Measurements from ENCODE around the gene CPSF7. TPM values are rescaled to one million over a fixed set of nuclear protein-coding genes. Genes with fewer than 3 reads are reported as not detected.

Gene CPSF7
- total RNA-seq, 1 experiment from 2014 or later = 51.1 TPM

DNA sequence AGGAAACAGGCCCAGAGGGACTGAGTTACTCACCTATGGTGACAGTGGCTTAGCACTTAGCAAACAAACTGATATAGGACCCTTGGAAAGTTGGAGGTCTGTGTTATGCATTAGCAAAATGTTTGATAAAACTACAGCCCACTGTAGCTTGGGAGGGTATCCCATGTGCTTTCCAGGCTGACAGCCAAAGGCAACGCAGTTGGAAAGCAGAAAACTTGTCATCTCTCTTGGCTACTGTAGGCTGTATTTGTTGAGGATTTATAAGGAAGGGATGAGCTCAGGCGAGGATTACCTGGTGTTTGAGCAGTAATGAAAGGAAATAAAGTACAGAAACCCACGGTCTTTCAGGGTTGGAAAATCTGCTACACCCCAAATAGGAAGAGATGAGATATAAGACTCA, 23.9 kb upstream of the CPSF7 start:
- ChIA-PET CTCF (no interaction called here), POLR2A (ENCODE audit: unreplicated experiment) (no interaction called here)
- Histone ChIP-seq H3K36me3 (ENCODE audit: low read depth, low read length) (peaks cover 8% of the 10 kb centered on the region), H3F3A (ENCODE audit: low read length, unreplicated experiment) (no peaks in the 10 kb centered on the region), H3K4me1 (ENCODE audit: insufficient read depth, low read length) (no peaks in the 10 kb centered on the region), H3K9ac (ENCODE audit: low read length) (no peak overlapping the region), H3K79me2 (ENCODE audit: low read length) (no peaks in the 10 kb centered on the region), H3K4me2 (ENCODE audit: low read length) (no peak overlapping the region), H3K9me3 (ENCODE audit: low read length) (no peaks in the 10 kb centered on the region), H2AFZ (ENCODE audit: low read length) (no peak overlapping the region), H3K9me2 (replicated peaks; ENCODE audit: low read length) (no peaks in the 10 kb centered on the region), H4K20me1 (ENCODE audit: low read length) (no peaks in the 10 kb centered on the region), H3K27me3 (ENCODE audit: low read length) (no peaks in the 10 kb centered on the region), H3K4me3 (ENCODE audit: low read length) (no peak overlapping the region), H3K27ac (ENCODE audit: low read length) (no peak overlapping the region)
- TF ChIP-seq EZH2 (IDR thresholded peaks at IDR 0.05; ENCODE audit: low read length, unreplicated experiment) = no peak
- DNase-seq = no peak
- no peak for ATAC-seq
- intact Hi-C loops (cut with micrococcal nuclease) = no loop called here
- no TSS peak for BruUV-seq (replicated peaks)

- no TSS peak for BruUV-seq (replicated peaks)
- H3K27me3 ChIP-seq (ENCODE audit: low read length) = no peaks in the 10 kb centered on the region
- no peaks in the 10 kb centered on the region for H3F3A ChIP-seq (ENCODE audit: low read length, unreplicated experiment)
- H3K27ac ChIP-seq (ENCODE audit: low read length) = no peak overlapping the region
- peaks cover 17% of the 10 kb centered on the region for H3K36me3 ChIP-seq (ENCODE audit: low read depth, low read length)
- H3K9ac ChIP-seq (ENCODE audit: low read length) = no peak overlapping the region
- no peaks in the 10 kb centered on the region for H4K20me1 ChIP-seq (ENCODE audit: low read length)
- POLR2A ChIA-PET (ENCODE audit: unreplicated experiment) = no interaction called here
- intact Hi-C loops (cut with micrococcal nuclease) = no loop called here
- ATAC-seq = no peak
- no peaks in the 10 kb centered on the region for H3K4me1 ChIP-seq (ENCODE audit: insufficient read depth, low read length)
- H2AFZ ChIP-seq (ENCODE audit: low read length) = no peak overlapping the region
- H3K9me3 ChIP-seq (ENCODE audit: low read length) = no peaks in the 10 kb centered on the region
- no peak overlapping the region for H3K4me2 ChIP-seq (ENCODE audit: low read length)
- no peaks in the 10 kb centered on the region for H3K79me2 ChIP-seq (ENCODE audit: low read length)
- no peak for TF ChIP-seq CTCF (conservative IDR thresholded peaks at IDR 0.05; ENCODE audit: low read depth, low read length)
- no peak for TF ChIP-seq EZH2 (IDR thresholded peaks at IDR 0.05; ENCODE audit: low read length, unreplicated experiment)
- no peak for TF ChIP-seq EZH2phosphoT487 (IDR thresholded peaks at IDR 0.05; ENCODE audit: borderline replicate concordance, low read length)
- H3K4me3 ChIP-seq (ENCODE audit: low read length) = no peak overlapping the region
- CTCF ChIA-PET = no interaction called here
- H3K9me2 ChIP-seq (replicated peaks; ENCODE audit: low read length) = no peaks in the 10 kb centered on the region
- no peak for DNase-seq
Observed at GRCh38 chr11:61452825-61453224, 23.1 kb upstream of the CPSF7 start.

GRCh38 chr11:61448552-61448927, 18.8 kb upstream of the CPSF7 start:
- BruUV-seq (replicated peaks) = no TSS peak
- H3K9me3 ChIP-seq (ENCODE audit: low read length) = no peaks in the 10 kb centered on the region
- no peaks in the 10 kb centered on the region for H3K9me2 ChIP-seq (replicated peaks; ENCODE audit: low read length)
- DNase-seq = no peak
- H3F3A ChIP-seq (ENCODE audit: low read length, unreplicated experiment) = peaks cover 9% of the 10 kb centered on the region
- CTCF ChIA-PET = no interaction called here
- POLR2A ChIA-PET (ENCODE audit: unreplicated experiment) = no interaction called here
- H3K9ac ChIP-seq (ENCODE audit: low read length) = no peak overlapping the region
- intact Hi-C loops (cut with micrococcal nuclease) = no loop called here
- H3K27ac ChIP-seq (ENCODE audit: low read length) = no peak overlapping the region
- ATAC-seq = no peak
- peaks cover 43% of the 10 kb centered on the region for H3K36me3 ChIP-seq (ENCODE audit: low read depth, low read length)
- H3K79me2 ChIP-seq (ENCODE audit: low read length) = peaks cover 4% of the 10 kb centered on the region; the same call in 1 of the 2 replicates
- TF ChIP-seq CTCF (conservative IDR thresholded peaks at IDR 0.05; ENCODE audit: low read depth, low read length) = no peak
- H3K4me3 ChIP-seq (ENCODE audit: low read length) = no peak overlapping the region
- H3K4me1 ChIP-seq (ENCODE audit: insufficient read depth, low read length) = 0 out of 2 replicates have a peak, but pooled peaks cover 3% of the 10 kb centered on the region
- no peaks in the 10 kb centered on the region for H3K27me3 ChIP-seq (ENCODE audit: low read length)
- no peak overlapping the region for H3K4me2 ChIP-seq (ENCODE audit: low read length)
- no peaks in the 10 kb centered on the region for H4K20me1 ChIP-seq (ENCODE audit: low read length)
- H2AFZ ChIP-seq (ENCODE audit: low read length) = no peak overlapping the region
